ENCODE results near the gene CSF3R.

The CSF3R gene

GRCh38 chr1:36482724-36483388 is at the start of gene CSF3R:
Gene CSF3R, minus strand, starts transcription at chr1:36482913. Its CDS starts 3,417 bp downstream, at chr1:36479496.
- H3K4me3 ChIP-seq (ENCODE audit: control insufficient read depth, low read depth, low read length) = no peak within 1 kb of the TSS
- no peak for TF ChIP-seq CTCF (IDR thresholded peaks at IDR 0.05; ENCODE audit: control insufficient read depth, insufficient read depth, low read depth, low read length, missing control alignments)
- no peak for DNase-seq (ENCODE audit: low read depth)

GRCh38 chr1:36531833-36532232 is 49.1 kb upstream of the CSF3R start:
- TF ChIP-seq CTCF (IDR thresholded peaks at IDR 0.05; ENCODE audit: control insufficient read depth, insufficient read depth, low read depth, low read length, missing control alignments) = no peak
- DNase-seq (ENCODE audit: low read depth) = no peak
- H3K4me3 ChIP-seq (ENCODE audit: control insufficient read depth, low read depth, low read length) = no peak overlapping the region

GRCh38 chr1:36530791-36531190 is 48.1 kb upstream of the CSF3R start:
- H3K4me3 ChIP-seq (ENCODE audit: control insufficient read depth, low read depth, low read length) = no peak overlapping the region
- TF ChIP-seq CTCF (IDR thresholded peaks at IDR 0.05; ENCODE audit: control insufficient read depth, insufficient read depth, low read depth, low read length, missing control alignments) = no peak
- no peak for DNase-seq (ENCODE audit: low read depth)

GRCh38 chr1:36530261-36530660 is 47.5 kb upstream of the CSF3R start:
- TF ChIP-seq CTCF (IDR thresholded peaks at IDR 0.05; ENCODE audit: control insufficient read depth, insufficient read depth, low read depth, low read length, missing control alignments) = no peak
- DNase-seq (ENCODE audit: low read depth) = no peak

GRCh38 chr1:36529769-36530260 is 47.1 kb upstream of the CSF3R start:
- TF ChIP-seq CTCF (IDR thresholded peaks at IDR 0.05; ENCODE audit: control insufficient read depth, insufficient read depth, low read depth, low read length, missing control alignments) = no peak
- no peak for DNase-seq (ENCODE audit: low read depth)
- H3K4me3 ChIP-seq (ENCODE audit: control insufficient read depth, low read depth, low read length) = no peak overlapping the region

More at GRCh38 chr1:36530261-36530660, 47.5 kb upstream of the CSF3R start:
- no peak overlapping the region for H3K4me3 ChIP-seq (ENCODE audit: control insufficient read depth, low read depth, low read length)

GRCh38 chr1:36528361-36529349 is 45.9 kb upstream of the CSF3R start:
- DNase-seq (ENCODE audit: low read depth) = no peak
- TF ChIP-seq CTCF (IDR thresholded peaks at IDR 0.05; ENCODE audit: control insufficient read depth, insufficient read depth, low read depth, low read length, missing control alignments) = no peak
- H3K4me3 ChIP-seq (ENCODE audit: control insufficient read depth, low read depth, low read length) = no peak overlapping the region
